ENCODE measurements around the gene ITSN1.

DNA sequence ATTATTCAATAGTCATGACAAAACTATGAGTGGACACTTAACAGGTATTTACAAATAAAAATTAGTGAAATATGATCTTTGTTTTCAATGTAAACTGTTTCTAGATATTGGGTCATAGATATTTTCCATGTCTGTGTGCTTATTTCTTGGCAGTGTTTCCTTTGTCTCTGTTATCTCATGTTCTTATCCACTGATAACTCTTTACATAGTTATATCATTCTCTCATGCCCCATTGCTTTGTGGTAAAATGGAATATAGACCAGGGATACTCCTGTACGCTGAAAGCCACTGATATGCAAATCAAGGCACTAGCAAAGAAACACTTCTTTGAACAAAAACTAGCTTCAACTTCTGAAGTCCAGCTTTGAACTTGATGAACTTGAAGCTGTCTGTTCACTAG, 113.1 kb downstream of the ITSN1 start:
- TF ChIP-seq, protein P1, sequence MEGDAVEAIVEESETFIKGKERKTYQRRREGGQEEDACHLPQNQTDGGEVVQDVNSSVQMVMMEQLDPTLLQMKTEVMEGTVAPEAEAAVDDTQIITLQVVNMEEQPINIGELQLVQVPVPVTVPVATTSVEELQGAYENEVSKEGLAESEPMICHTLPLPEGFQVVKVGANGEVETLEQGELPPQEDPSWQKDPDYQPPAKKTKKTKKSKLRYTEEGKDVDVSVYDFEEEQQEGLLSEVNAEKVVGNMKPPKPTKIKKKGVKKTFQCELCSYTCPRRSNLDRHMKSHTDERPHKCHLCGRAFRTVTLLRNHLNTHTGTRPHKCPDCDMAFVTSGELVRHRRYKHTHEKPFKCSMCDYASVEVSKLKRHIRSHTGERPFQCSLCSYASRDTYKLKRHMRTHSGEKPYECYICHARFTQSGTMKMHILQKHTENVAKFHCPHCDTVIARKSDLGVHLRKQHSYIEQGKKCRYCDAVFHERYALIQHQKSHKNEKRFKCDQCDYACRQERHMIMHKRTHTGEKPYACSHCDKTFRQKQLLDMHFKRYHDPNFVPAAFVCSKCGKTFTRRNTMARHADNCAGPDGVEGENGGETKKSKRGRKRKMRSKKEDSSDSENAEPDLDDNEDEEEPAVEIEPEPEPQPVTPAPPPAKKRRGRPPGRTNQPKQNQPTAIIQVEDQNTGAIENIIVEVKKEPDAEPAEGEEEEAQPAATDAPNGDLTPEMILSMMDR (IDR thresholded peaks at IDR 0.05): no peak
- TF ChIP-seq POLR2A (IDR thresholded peaks at IDR 0.05) (no peak), EP300 (IDR thresholded peaks at IDR 0.05) (no peak), POLR2AphosphoS5 (IDR thresholded peaks at IDR 0.05) (no peak)
